Lower leg skin (tissue), 3 donors: ENCODE data around the gene PXMP2.

Experiments
- POLR2A ChIP-seq, 2 donors: fragments of 450-650 bp; IDR thresholded peaks; one replicate each; pipeline ENCODE4 v1.6.1; 2016 to 2017; ENCODE audit warnings: antibody characterized with exemption in 2 of 2, mild to moderate bottlenecking in 1 of 2, moderate library complexity in 1 of 2
- TF ChIP-seq, protein P1 (sequence below), 3 donors: fragments of 450-650 bp; IDR thresholded peaks; one replicate each; pipeline ENCODE4 v1.5.1; 2016; ENCODE audit warnings: antibody characterized with exemption in 3 of 3, mild to moderate bottlenecking in 3 of 3, moderate library complexity in 2 of 3

DNA sequence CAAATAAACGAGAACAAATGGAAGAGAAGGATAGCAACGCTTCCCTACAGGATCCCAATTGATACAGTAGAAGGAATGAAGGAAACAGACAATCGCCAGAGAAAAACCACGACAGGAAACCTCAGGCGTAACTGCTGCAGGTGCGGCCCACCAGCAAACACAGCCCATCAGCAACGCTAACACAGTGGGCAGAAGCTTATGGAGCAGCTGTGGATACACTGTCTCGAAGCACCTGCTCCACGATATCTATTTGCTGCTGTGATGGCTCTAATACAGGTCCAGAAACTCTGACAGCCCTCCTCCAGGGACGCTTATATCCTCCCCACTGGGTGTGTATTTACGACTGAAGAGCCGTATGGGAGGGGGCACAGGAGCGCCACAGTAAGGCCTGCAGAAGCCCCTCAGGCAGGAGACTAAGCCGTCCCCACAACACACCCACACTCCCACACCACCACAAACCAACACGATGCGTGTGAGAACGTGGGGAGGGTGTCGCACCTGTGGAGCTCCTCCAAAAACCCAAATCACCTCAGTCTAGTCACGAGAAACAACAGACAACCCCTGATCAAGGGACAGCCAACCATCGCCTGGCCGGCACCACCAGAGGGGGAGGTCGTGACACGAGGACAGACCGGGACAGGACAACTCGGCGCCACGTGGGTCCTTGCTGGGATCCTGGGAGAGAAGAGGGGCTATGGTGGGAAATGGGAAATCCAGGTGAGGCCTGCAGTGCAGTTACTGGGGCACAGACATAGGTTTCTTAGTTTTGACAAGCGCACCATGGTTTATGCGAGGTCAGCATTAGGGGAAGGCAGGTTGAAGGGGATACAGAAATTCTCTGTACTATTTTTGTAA lies 24.3 kb upstream of the PXMP2 start:
- TF ChIP-seq, protein P1, sequence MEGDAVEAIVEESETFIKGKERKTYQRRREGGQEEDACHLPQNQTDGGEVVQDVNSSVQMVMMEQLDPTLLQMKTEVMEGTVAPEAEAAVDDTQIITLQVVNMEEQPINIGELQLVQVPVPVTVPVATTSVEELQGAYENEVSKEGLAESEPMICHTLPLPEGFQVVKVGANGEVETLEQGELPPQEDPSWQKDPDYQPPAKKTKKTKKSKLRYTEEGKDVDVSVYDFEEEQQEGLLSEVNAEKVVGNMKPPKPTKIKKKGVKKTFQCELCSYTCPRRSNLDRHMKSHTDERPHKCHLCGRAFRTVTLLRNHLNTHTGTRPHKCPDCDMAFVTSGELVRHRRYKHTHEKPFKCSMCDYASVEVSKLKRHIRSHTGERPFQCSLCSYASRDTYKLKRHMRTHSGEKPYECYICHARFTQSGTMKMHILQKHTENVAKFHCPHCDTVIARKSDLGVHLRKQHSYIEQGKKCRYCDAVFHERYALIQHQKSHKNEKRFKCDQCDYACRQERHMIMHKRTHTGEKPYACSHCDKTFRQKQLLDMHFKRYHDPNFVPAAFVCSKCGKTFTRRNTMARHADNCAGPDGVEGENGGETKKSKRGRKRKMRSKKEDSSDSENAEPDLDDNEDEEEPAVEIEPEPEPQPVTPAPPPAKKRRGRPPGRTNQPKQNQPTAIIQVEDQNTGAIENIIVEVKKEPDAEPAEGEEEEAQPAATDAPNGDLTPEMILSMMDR (IDR thresholded peaks at IDR 0.05): no peak
- TF ChIP-seq POLR2A (IDR thresholded peaks at IDR 0.05): no peak
